Right lobe of liver (tissue), 4 donors: ENCODE data around the gene NBEA.

Experiments used
- POLR2A ChIP-seq: fragments of 450-650 bp; IDR thresholded peaks from one replicate; pipeline ENCODE4 v1.6.1; 2017; ENCODE audit warnings: antibody characterized with exemption, mild to moderate bottlenecking
- TF ChIP-seq, protein P1 (sequence below), 4 donors: fragments of 200-600 bp in 3 of 4; fragments of 450-650 bp in 1 of 4; IDR thresholded peaks; one replicate each; pipeline versions ENCODE4 v1.5.1 to v1.8.0; 2016 to 2022; ENCODE audit warnings: antibody characterized with exemption in 4 of 4, mild to moderate bottlenecking in 2 of 4
- donor health status: DM: no; HTN: no; CAD: no.
- donor health status: DM: no; HTN: no; CAD: no.
- donor health status: DM: no; HTN: yes; CAD: no.

DNA sequence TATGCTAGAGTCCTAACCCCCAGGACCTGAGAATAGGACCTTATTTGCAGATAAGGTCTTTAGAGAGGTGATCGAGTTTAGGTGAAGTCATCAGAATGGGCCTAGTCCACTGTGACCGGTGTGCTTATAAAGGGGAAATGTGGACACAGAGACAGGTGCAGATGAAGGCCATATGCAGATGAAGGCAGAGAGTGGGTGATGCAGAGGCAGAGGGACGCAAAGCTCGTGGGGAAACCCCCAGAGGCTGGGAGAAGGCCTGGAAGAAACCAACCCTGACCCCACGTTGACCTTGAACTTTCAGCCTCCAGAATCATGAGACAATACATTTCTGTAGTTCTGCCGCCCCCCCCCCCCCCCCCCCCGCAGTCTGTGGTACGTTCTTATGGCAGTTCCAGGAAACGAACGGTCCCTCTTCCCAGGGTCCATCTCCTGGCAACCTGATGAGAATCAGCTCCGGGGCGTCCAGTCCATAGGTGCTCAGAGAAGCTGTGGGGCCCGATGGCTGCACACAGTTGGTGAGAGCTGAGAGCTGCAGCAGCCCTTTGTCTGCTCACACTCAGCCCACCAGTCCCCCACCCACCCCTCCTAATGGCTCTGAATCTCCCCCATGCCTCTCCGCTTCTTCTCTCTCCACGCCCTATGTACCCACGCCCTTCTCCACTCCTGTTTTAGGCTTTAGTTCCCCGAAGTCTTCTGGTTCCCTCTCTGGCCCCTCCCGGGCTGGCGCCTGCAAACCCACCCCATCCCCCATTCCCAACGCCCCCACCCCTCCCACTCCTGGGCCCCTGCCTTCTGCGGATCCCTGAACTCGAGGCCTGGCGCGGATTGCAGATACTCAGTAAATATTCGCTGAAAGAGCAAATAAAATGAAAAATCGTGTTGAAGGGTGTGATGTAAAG is 752.7 kb downstream of the NBEA start:
- TF ChIP-seq, protein P1, sequence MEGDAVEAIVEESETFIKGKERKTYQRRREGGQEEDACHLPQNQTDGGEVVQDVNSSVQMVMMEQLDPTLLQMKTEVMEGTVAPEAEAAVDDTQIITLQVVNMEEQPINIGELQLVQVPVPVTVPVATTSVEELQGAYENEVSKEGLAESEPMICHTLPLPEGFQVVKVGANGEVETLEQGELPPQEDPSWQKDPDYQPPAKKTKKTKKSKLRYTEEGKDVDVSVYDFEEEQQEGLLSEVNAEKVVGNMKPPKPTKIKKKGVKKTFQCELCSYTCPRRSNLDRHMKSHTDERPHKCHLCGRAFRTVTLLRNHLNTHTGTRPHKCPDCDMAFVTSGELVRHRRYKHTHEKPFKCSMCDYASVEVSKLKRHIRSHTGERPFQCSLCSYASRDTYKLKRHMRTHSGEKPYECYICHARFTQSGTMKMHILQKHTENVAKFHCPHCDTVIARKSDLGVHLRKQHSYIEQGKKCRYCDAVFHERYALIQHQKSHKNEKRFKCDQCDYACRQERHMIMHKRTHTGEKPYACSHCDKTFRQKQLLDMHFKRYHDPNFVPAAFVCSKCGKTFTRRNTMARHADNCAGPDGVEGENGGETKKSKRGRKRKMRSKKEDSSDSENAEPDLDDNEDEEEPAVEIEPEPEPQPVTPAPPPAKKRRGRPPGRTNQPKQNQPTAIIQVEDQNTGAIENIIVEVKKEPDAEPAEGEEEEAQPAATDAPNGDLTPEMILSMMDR (IDR thresholded peaks at IDR 0.05), result no peak
- TF ChIP-seq POLR2A, result no peak
